SK-N-SH (cell line): ENCODE data around the gene OR6B1. TPM values are rescaled to one million over a fixed set of nuclear protein-coding genes. Genes with fewer than 3 reads are reported as not detected.

Source experiments
- CTCF ChIA-PET: fragments of 300-600, 350-600 bp; formaldehyde crosslinking; extraction: SDS; loops from one replicate; lab custom pipeline; 2021; lab: Yijun Ruan, JAX
- POLR2A ChIA-PET: fragments of 350-600 bp; sonication (Branson Sonifier 250); formaldehyde crosslinking; extraction: SDS; loops from one replicate; lab custom pipeline; 2020; ENCODE audit warnings: antibody characterized with exemption, inconsistent platforms; lab: Yijun Ruan, JAX
- DNase-seq: peaks from one replicate; pipeline ENCODE4 v3.0.0; 2012
- H2AFZ ChIP-seq: fragments of 200-600 bp; sonication (generic); 2 replicates; pipeline ENCODE4 v1.8.1; 2016; ENCODE audit warnings: antibody characterized with exemption, mild to moderate bottlenecking, low read depth
- H3F3A ChIP-seq: fragments of 200-600 bp; sonication (generic); replicated peaks from 2 replicates; pipeline ENCODE3; 2016; ENCODE audit warnings: antibody characterized with exemption, mild to moderate bottlenecking; ENCODE audit not compliant: insufficient read depth
- H3K27ac ChIP-seq, 2 experiments: fragments of 200-500 bp in 1 of 2; fragments of 200-600 bp in 1 of 2; sonication (Bioruptor generic) in 1 of 2; sonication (generic), shearing (Covaris generic) in 1 of 2; 2 replicates each; pipeline versions ENCODE4 v1.5.1 to v1.6.1; 2014 to 2016; ENCODE audit warnings: low read depth in 2 of 2, inconsistent platforms in 1 of 2, low read length in 1 of 2, mild to moderate bottlenecking in 1 of 2, mixed read lengths in 1 of 2
- H3K27me3 ChIP-seq: fragments of 200-600 bp; sonication (generic), shearing (Covaris generic); 2 replicates; pipeline ENCODE4 v1.6.1; 2016; ENCODE audit warnings: mixed run types; ENCODE audit not compliant: insufficient read depth
- H3K36me3 ChIP-seq, 2 experiments: fragments of 200-500 bp in 1 of 2; fragments of 200-600 bp in 1 of 2; sonication (Bioruptor generic) in 1 of 2; sonication (generic) in 1 of 2; replicated peaks in 1 of 2; 2 replicates each; pipeline versions ENCODE3 to v1.5.1; 2014 to 2016; ENCODE audit warnings: low read length in 1 of 2, mild to moderate bottlenecking in 1 of 2; ENCODE audit not compliant: insufficient read depth in 2 of 2, control insufficient read depth in 1 of 2
- H3K4me1 ChIP-seq, 2 experiments: fragments of 200-500 bp in 1 of 2; fragments of 200-600 bp in 1 of 2; sonication (Bioruptor generic) in 1 of 2; sonication (generic), shearing (Covaris generic) in 1 of 2; 2 replicates each; pipeline versions ENCODE4 v1.5.1 to v1.6.1; 2014 to 2016; ENCODE audit warnings: low read depth in 1 of 2, low read length in 1 of 2, mixed run types in 1 of 2; ENCODE audit not compliant: insufficient read depth in 2 of 2, control insufficient read depth in 1 of 2
- H3K4me2 ChIP-seq: fragments of 200-600 bp; sonication (generic), shearing (Covaris generic); 2 replicates; pipeline ENCODE4 v1.6.1; 2017; ENCODE audit warnings: mixed run types
- H3K4me3 ChIP-seq, 2 experiments: fragments of 200-500 bp in 1 of 2; fragments of 200-600 bp in 1 of 2; sonication (Bioruptor generic) in 1 of 2; sonication (generic), shearing (Covaris generic) in 1 of 2; 2 replicates each; pipeline versions ENCODE4 v1.5.1 to v1.8.1; 2014 to 2016; ENCODE audit warnings: low read depth in 2 of 2, inconsistent platforms in 1 of 2, low read length in 1 of 2, mild to moderate bottlenecking in 1 of 2, mixed read lengths in 1 of 2, moderate library complexity in 1 of 2
- H3K79me2 ChIP-seq: fragments of 200-600 bp; sonication (generic); 2 replicates; pipeline ENCODE4 v1.8.1; 2017; ENCODE audit warnings: mild to moderate bottlenecking; ENCODE audit not compliant: insufficient read depth
- H3K9ac ChIP-seq: fragments of 200-600 bp; sonication (generic); 2 replicates; pipeline ENCODE4 v1.6.1; 2017; ENCODE audit warnings: mixed run types
- H3K9me2 ChIP-seq: fragments of 200-600 bp; sonication (generic); 2 replicates; pipeline ENCODE4 v1.6.1; 2017; ENCODE audit warnings: mixed run types
- H3K9me3 ChIP-seq: fragments of 200-600 bp; sonication (generic); 2 replicates; pipeline ENCODE4 v1.6.1; 2017; ENCODE audit warnings: mixed run types, mild to moderate bottlenecking, moderate library complexity
- H4K20me1 ChIP-seq: fragments of 200-600 bp; sonication (generic); 2 replicates; pipeline ENCODE4 v1.6.1; 2017; ENCODE audit warnings: mild to moderate bottlenecking, mixed run types; ENCODE audit not compliant: insufficient read depth
- CHD2 ChIP-seq: fragments of 150-350 bp; IDR thresholded peaks from 2 replicates; pipeline ENCODE4 v1.6.1; 2018; ENCODE audit warnings: low read length; ENCODE audit not compliant: partially characterized antibody
- EP300 ChIP-seq, 2 experiments: IDR thresholded peaks; 2 replicates each; pipeline versions ENCODE4 v1.4.0 to v1.6.1; 2012; ENCODE audit warnings: borderline replicate concordance in 1 of 2, low read depth in 1 of 2, low read length in 1 of 2
- FOXM1 ChIP-seq: IDR thresholded peaks from 2 replicates; pipeline ENCODE4 v1.4.0; 2012; ENCODE audit warnings: low read depth, mild to moderate bottlenecking
- GABPA ChIP-seq: IDR thresholded peaks from 2 replicates; pipeline ENCODE4 v1.4.0; 2012; ENCODE audit warnings: low read depth, mild to moderate bottlenecking
- JUND ChIP-seq: IDR thresholded peaks from 2 replicates; pipeline ENCODE4 v1.4.0; 2012
- MAX ChIP-seq: IDR thresholded peaks from 2 replicates; pipeline ENCODE4 v1.4.0; 2012; ENCODE audit warnings: low read depth
- NRF1 ChIP-seq: IDR thresholded peaks from 2 replicates; pipeline ENCODE4 v1.6.1; 2012; ENCODE audit warnings: low read depth, mild to moderate bottlenecking, low read length
- POLR2AphosphoS5 ChIP-seq: IDR thresholded peaks from 2 replicates; pipeline ENCODE4 v1.6.1; 2012; ENCODE audit warnings: low read depth, low read length
- RCOR1 ChIP-seq: fragments of 150-350 bp; IDR thresholded peaks from 2 replicates; pipeline ENCODE4 v1.6.1; 2017; ENCODE audit warnings: antibody characterized with exemption, low read length
- REST ChIP-seq: IDR thresholded peaks from 2 replicates; pipeline ENCODE4 v1.6.1; 2012; ENCODE audit warnings: mild to moderate bottlenecking, low read depth, low read length, moderate library complexity
- RXRA ChIP-seq: IDR thresholded peaks from 2 replicates; pipeline ENCODE4 v1.4.0; 2012; ENCODE audit warnings: low read depth, mild to moderate bottlenecking, borderline replicate concordance
- SIN3A ChIP-seq: IDR thresholded peaks from 2 replicates; pipeline ENCODE4 v1.6.1; 2012; ENCODE audit warnings: low read depth, mild to moderate bottlenecking, low read length, moderate library complexity, borderline replicate concordance
- SMC3 ChIP-seq: IDR thresholded peaks from 2 replicates; pipeline ENCODE4 v1.6.1; 2012; ENCODE audit warnings: low read depth, low read length, improper control_type of control experiment
- TCF12 ChIP-seq: IDR thresholded peaks from 2 replicates; pipeline ENCODE4 v1.4.0; 2012
- USF2 ChIP-seq: fragments of 150-350 bp; IDR thresholded peaks from 2 replicates; pipeline ENCODE4 v1.6.1; 2017; ENCODE audit warnings: antibody characterized with exemption, low read length, low read depth, borderline replicate concordance
- YY1 ChIP-seq: IDR thresholded peaks from 2 replicates; pipeline ENCODE4 v1.4.0; 2012; ENCODE audit warnings: low read depth, mild to moderate bottlenecking
- WGBS: methylation state at CpG from one replicate; pipeline ENCODE4 v1.1.6; 2017; ENCODE audit warnings: low lambda C conversion rate; 5-methylcytosine and 5-hydroxymethylcytosine counted together
- polyA plus RNA-seq, 3 experiments: library from polyadenylated mRNA; depleted of rRNA; stranded (reverse); fragments of >200 nt; gene quantifications; 2 replicates each; pipeline ENCODE4 v1.2.3, GENCODE V29; 2012

The OR6B1 gene
- polyA plus RNA-seq, 1 of the 3 experiments (the other 2 are of a cell fraction): not detected

- POLR2A ChIA-PET: no interaction called here
- H3K4me1 ChIP-seq: no peaks in the 10 kb centered on the region; a peak in 2 of 4 replicates
- H3K27ac ChIP-seq: no peak overlapping the region
- no peak overlapping the region for H3K4me2 ChIP-seq
- no peak for TF ChIP-seq RXRA
- TF ChIP-seq SMC3: no peak
- no peak for TF ChIP-seq JUND
- no peak for TF ChIP-seq CHD2
- no peak for TF ChIP-seq MAX
- TF ChIP-seq FOXM1: no peak
- no peak for TF ChIP-seq POLR2AphosphoS5
- TF ChIP-seq REST: no peak
- TF ChIP-seq EP300 (IDR thresholded peaks at IDR 0.05; ENCODE audit: borderline replicate concordance in 1 of 2, low read depth in 1 of 2, low read length in 1 of 2): no peak
- TF ChIP-seq YY1: no peak
- TF ChIP-seq SIN3A: no peak
- TF ChIP-seq RCOR1: no peak
- no peak for TF ChIP-seq TCF12
- TF ChIP-seq, all 33 proteins: peak for 0
- CTCF ChIA-PET: no interaction called here
- no peak overlapping the region for H3K4me3 ChIP-seq
- no peak for DNase-seq
- H3K9me2 ChIP-seq: no peaks in the 10 kb centered on the region
- no peaks in the 10 kb centered on the region; the same call in 1 of the 2 replicates for H3K27me3 ChIP-seq
- H2AFZ ChIP-seq: peak overlapping the region; percentile 4; the same call in 1 of the 2 replicates
- no peaks in the 10 kb centered on the region for H3F3A ChIP-seq
- no peaks in the 10 kb centered on the region for H3K9me3 ChIP-seq
- H3K79me2 ChIP-seq: no peaks in the 10 kb centered on the region
- H3K9ac ChIP-seq: no peak overlapping the region
- H4K20me1 ChIP-seq: no peaks in the 10 kb centered on the region
- no peaks in the 10 kb centered on the region for H3K36me3 ChIP-seq
Observed at GRCh38 chr7:143987513-143987912, 12.6 kb upstream of the OR6B1 start.

- WGBS: 39% methylated on average over 5 of the region's 5 CpGs
- Histone ChIP-seq H3K4me1 (no peaks in the 10 kb centered on the region; a peak in 2 of 4 replicates), H3K27ac (peak overlapping the region; percentile 15 to 67; a peak in 2 of 4 replicates), H3K9me3 (no peaks in the 10 kb centered on the region), H3K79me2 (no peaks in the 10 kb centered on the region), H3K36me3 (no peaks in the 10 kb centered on the region), H3K4me2 (no peak overlapping the region), H3F3A (no peaks in the 10 kb centered on the region), H3K27me3 (no peaks in the 10 kb centered on the region; the same call in 1 of the 2 replicates), H3K9me2 (no peaks in the 10 kb centered on the region), H4K20me1 (no peaks in the 10 kb centered on the region), H3K4me3 (no peak overlapping the region), H2AFZ (no peak overlapping the region), H3K9ac (no peak overlapping the region)
- no peak for DNase-seq
- ChIA-PET CTCF (no interaction called here), POLR2A (no interaction called here)
- TF ChIP-seq GABPA (no peak), SIN3A (no peak), NRF1 (no peak), USF2 (no peak)
Observed at GRCh38 chr7:143988976-143989745, 11.0 kb upstream of the OR6B1 start.
